SK-N-SH (cell line): ENCODE results near the gene SLC3A2. TPM values are rescaled to one million over a fixed set of nuclear protein-coding genes. Genes with fewer than 3 reads are reported as not detected.

ENCODE experiments used
- CTCF ChIA-PET: fragments of 300-600, 350-600 bp; formaldehyde crosslinking; extraction: SDS; loops from one replicate; lab custom pipeline; 2021; lab: Yijun Ruan, JAX
- POLR2A ChIA-PET: fragments of 350-600 bp; sonication (Branson Sonifier 250); formaldehyde crosslinking; extraction: SDS; loops from one replicate; lab custom pipeline; 2020; ENCODE audit warnings: antibody characterized with exemption, inconsistent platforms; lab: Yijun Ruan, JAX
- DNase-seq: peaks from one replicate; pipeline ENCODE4 v3.0.0; 2012
- H2AFZ ChIP-seq: fragments of 200-600 bp; sonication (generic); 2 replicates; pipeline ENCODE4 v1.8.1; 2016; ENCODE audit warnings: antibody characterized with exemption, mild to moderate bottlenecking, low read depth
- H3F3A ChIP-seq: fragments of 200-600 bp; sonication (generic); replicated peaks from 2 replicates; pipeline ENCODE3; 2016; ENCODE audit warnings: antibody characterized with exemption, mild to moderate bottlenecking; ENCODE audit not compliant: insufficient read depth
- H3K27ac ChIP-seq, 2 experiments: fragments of 200-500 bp in 1 of 2; fragments of 200-600 bp in 1 of 2; sonication (Bioruptor generic) in 1 of 2; sonication (generic), shearing (Covaris generic) in 1 of 2; 2 replicates each; pipeline versions ENCODE4 v1.5.1 to v1.6.1; 2014 to 2016; ENCODE audit warnings: low read depth in 2 of 2, inconsistent platforms in 1 of 2, low read length in 1 of 2, mild to moderate bottlenecking in 1 of 2, mixed read lengths in 1 of 2
- H3K27me3 ChIP-seq: fragments of 200-600 bp; sonication (generic), shearing (Covaris generic); 2 replicates; pipeline ENCODE4 v1.6.1; 2016; ENCODE audit warnings: mixed run types; ENCODE audit not compliant: insufficient read depth
- H3K36me3 ChIP-seq, 2 experiments: fragments of 200-500 bp in 1 of 2; fragments of 200-600 bp in 1 of 2; sonication (Bioruptor generic) in 1 of 2; sonication (generic) in 1 of 2; replicated peaks in 1 of 2; 2 replicates each; pipeline versions ENCODE3 to v1.5.1; 2014 to 2016; ENCODE audit warnings: low read length in 1 of 2, mild to moderate bottlenecking in 1 of 2; ENCODE audit not compliant: insufficient read depth in 2 of 2, control insufficient read depth in 1 of 2
- H3K4me1 ChIP-seq, 2 experiments: fragments of 200-500 bp in 1 of 2; fragments of 200-600 bp in 1 of 2; sonication (Bioruptor generic) in 1 of 2; sonication (generic), shearing (Covaris generic) in 1 of 2; 2 replicates each; pipeline versions ENCODE4 v1.5.1 to v1.6.1; 2014 to 2016; ENCODE audit warnings: low read depth in 1 of 2, low read length in 1 of 2, mixed run types in 1 of 2; ENCODE audit not compliant: insufficient read depth in 2 of 2, control insufficient read depth in 1 of 2
- H3K4me2 ChIP-seq: fragments of 200-600 bp; sonication (generic), shearing (Covaris generic); 2 replicates; pipeline ENCODE4 v1.6.1; 2017; ENCODE audit warnings: mixed run types
- H3K4me3 ChIP-seq, 2 experiments: fragments of 200-500 bp in 1 of 2; fragments of 200-600 bp in 1 of 2; sonication (Bioruptor generic) in 1 of 2; sonication (generic), shearing (Covaris generic) in 1 of 2; 2 replicates each; pipeline versions ENCODE4 v1.5.1 to v1.8.1; 2014 to 2016; ENCODE audit warnings: low read depth in 2 of 2, inconsistent platforms in 1 of 2, low read length in 1 of 2, mild to moderate bottlenecking in 1 of 2, mixed read lengths in 1 of 2, moderate library complexity in 1 of 2
- H3K79me2 ChIP-seq: fragments of 200-600 bp; sonication (generic); 2 replicates; pipeline ENCODE4 v1.8.1; 2017; ENCODE audit warnings: mild to moderate bottlenecking; ENCODE audit not compliant: insufficient read depth
- H3K9ac ChIP-seq: fragments of 200-600 bp; sonication (generic); 2 replicates; pipeline ENCODE4 v1.6.1; 2017; ENCODE audit warnings: mixed run types
- H3K9me2 ChIP-seq: fragments of 200-600 bp; sonication (generic); 2 replicates; pipeline ENCODE4 v1.6.1; 2017; ENCODE audit warnings: mixed run types
- H3K9me3 ChIP-seq: fragments of 200-600 bp; sonication (generic); 2 replicates; pipeline ENCODE4 v1.6.1; 2017; ENCODE audit warnings: mixed run types, mild to moderate bottlenecking, moderate library complexity
- H4K20me1 ChIP-seq: fragments of 200-600 bp; sonication (generic); 2 replicates; pipeline ENCODE4 v1.6.1; 2017; ENCODE audit warnings: mild to moderate bottlenecking, mixed run types; ENCODE audit not compliant: insufficient read depth
- CHD2 ChIP-seq: fragments of 150-350 bp; IDR thresholded peaks from 2 replicates; pipeline ENCODE4 v1.6.1; 2018; ENCODE audit warnings: low read length; ENCODE audit not compliant: partially characterized antibody
- CTCF ChIP-seq: fragments of 200-600 bp; sonication (generic); IDR thresholded peaks from 2 replicates; pipeline ENCODE4 v1.6.1; 2017; ENCODE audit warnings: antibody characterized with exemption, mild to moderate bottlenecking, moderate library complexity
- ELF1 ChIP-seq: IDR thresholded peaks from 2 replicates; pipeline ENCODE4 v1.4.0; 2012
- EP300 ChIP-seq, 2 experiments: IDR thresholded peaks; 2 replicates each; pipeline versions ENCODE4 v1.4.0 to v1.6.1; 2012; ENCODE audit warnings: borderline replicate concordance in 1 of 2, low read depth in 1 of 2, low read length in 1 of 2
- EZH2phosphoT487 ChIP-seq: fragments of 200-600 bp; sonication (generic); IDR thresholded peaks from 2 replicates; pipeline ENCODE4 v1.6.1; 2017; ENCODE audit warnings: low read depth, mixed run types, mild to moderate bottlenecking, antibody characterized with exemption, moderate library complexity, borderline replicate concordance
- FOSL2 ChIP-seq: IDR thresholded peaks from 2 replicates; pipeline ENCODE4 v1.4.0; 2012; ENCODE audit warnings: low read depth, mild to moderate bottlenecking, moderate library complexity, borderline replicate concordance
- FOXM1 ChIP-seq: IDR thresholded peaks from 2 replicates; pipeline ENCODE4 v1.4.0; 2012; ENCODE audit warnings: low read depth, mild to moderate bottlenecking
- GABPA ChIP-seq: IDR thresholded peaks from 2 replicates; pipeline ENCODE4 v1.4.0; 2012; ENCODE audit warnings: low read depth, mild to moderate bottlenecking
- GATA2 ChIP-seq: sonication (generic); formaldehyde crosslinking; IDR thresholded peaks from 2 replicates; pipeline ENCODE4 v1.5.0; 2020; ENCODE audit warnings: mild to moderate bottlenecking, missing genetic modification reagents
- JUND ChIP-seq: IDR thresholded peaks from 2 replicates; pipeline ENCODE4 v1.4.0; 2012
- MEF2A ChIP-seq: IDR thresholded peaks from 2 replicates; pipeline ENCODE4 v1.4.0; 2012; ENCODE audit warnings: low read depth, borderline replicate concordance
- MXI1 ChIP-seq: IDR thresholded peaks from 2 replicates; pipeline ENCODE4 v1.6.1; 2012; ENCODE audit warnings: mild to moderate bottlenecking, low read depth, low read length, improper control_type of control experiment
- NRF1 ChIP-seq: IDR thresholded peaks from 2 replicates; pipeline ENCODE4 v1.6.1; 2012; ENCODE audit warnings: low read depth, mild to moderate bottlenecking, low read length
- POLR2AphosphoS5 ChIP-seq: IDR thresholded peaks from 2 replicates; pipeline ENCODE4 v1.6.1; 2012; ENCODE audit warnings: low read depth, low read length
- RCOR1 ChIP-seq: fragments of 150-350 bp; IDR thresholded peaks from 2 replicates; pipeline ENCODE4 v1.6.1; 2017; ENCODE audit warnings: antibody characterized with exemption, low read length
- RFX5 ChIP-seq: IDR thresholded peaks from 2 replicates; pipeline ENCODE4 v1.6.1; 2012; ENCODE audit warnings: mild to moderate bottlenecking, improper control_type of control experiment, low read length
- SIN3A ChIP-seq: IDR thresholded peaks from 2 replicates; pipeline ENCODE4 v1.6.1; 2012; ENCODE audit warnings: low read depth, mild to moderate bottlenecking, low read length, moderate library complexity, borderline replicate concordance
- SMC3 ChIP-seq: IDR thresholded peaks from 2 replicates; pipeline ENCODE4 v1.6.1; 2012; ENCODE audit warnings: low read depth, low read length, improper control_type of control experiment
- TAF1 ChIP-seq: IDR thresholded peaks from 2 replicates; pipeline ENCODE4 v1.6.1; 2012; ENCODE audit warnings: low read depth, mild to moderate bottlenecking, low read length, moderate library complexity, borderline replicate concordance
- TEAD4 ChIP-seq: IDR thresholded peaks from 2 replicates; pipeline ENCODE4 v1.4.0; 2012; ENCODE audit warnings: mild to moderate bottlenecking, borderline replicate concordance; ENCODE audit not compliant: insufficient read depth
- YY1 ChIP-seq: IDR thresholded peaks from 2 replicates; pipeline ENCODE4 v1.4.0; 2012; ENCODE audit warnings: low read depth, mild to moderate bottlenecking
- WGBS: methylation state at CpG from one replicate; pipeline ENCODE4 v1.1.6; 2017; ENCODE audit warnings: low lambda C conversion rate; 5-methylcytosine and 5-hydroxymethylcytosine counted together
- polyA plus RNA-seq, 3 experiments: library from polyadenylated mRNA; depleted of rRNA; stranded (reverse); fragments of >200 nt; gene quantifications; 2 replicates each; pipeline ENCODE4 v1.2.3, GENCODE V29; 2012
- TF ChIP-seq, protein P1 (sequence below): IDR thresholded peaks from 2 replicates; pipeline ENCODE4 v1.6.1; 2012; ENCODE audit warnings: mild to moderate bottlenecking, low read depth, low read length, moderate library complexity
- TF ChIP-seq, protein P2 (sequence below): IDR thresholded peaks from 2 replicates; pipeline ENCODE4 v1.4.0; 2012; ENCODE audit warnings: low read depth, borderline replicate concordance
- TF ChIP-seq, protein P3 (sequence below): fragments of 150-350 bp; IDR thresholded peaks from 2 replicates; pipeline ENCODE4 v1.6.1; 2016; ENCODE audit warnings: mild to moderate bottlenecking, low read depth, low read length
- TF ChIP-seq, protein P4 (sequence below): IDR thresholded peaks from 2 replicates; pipeline ENCODE4 v1.4.0; 2012; ENCODE audit warnings: low read depth

SLC3A2 gene
- 212 and 308 TPM in 2 replicates for polyA plus RNA-seq (2012; rRNA removed)
- polyA plus RNA-seq (2012; cell fraction: cytosol; rRNA removed): 158 and 172 TPM in 2 replicates
- polyA plus RNA-seq (2012; cell fraction: nucleus; rRNA removed): 372 and 424 TPM in 2 replicates

- H3K9me3 ChIP-seq: no peaks in the 10 kb centered on the region
- peaks cover 64% of the 10 kb centered on the region for H3K79me2 ChIP-seq
- peak within 1 kb of the TSS; percentile 99 for H3K9ac ChIP-seq
- H3K4me1 ChIP-seq: peaks cover 32 to 44% of the 10 kb centered on the region in 2 experiments
- H3K27ac ChIP-seq: peak within 1 kb of the TSS; percentile 94 to 98
- peak within 1 kb of the TSS; percentile 82 to 91 for H3K4me3 ChIP-seq
- peaks cover 33% of the 10 kb centered on the region for H4K20me1 ChIP-seq
- ChIA-PET CTCF (interaction anchor here (0.6 to 9.5 kb wide), 32 partner anchors 8 to 235 kb away, joined by 3 to 76 read pairs (median 4); partner anchors contain the start of genes C11orf98, CSKMT, GANAB and POLR2G), POLR2A (interaction anchor here (0.6 to 3.3 kb wide), 13 partner anchors 9 to 209 kb away, joined by 3 to 34 read pairs (median 6); partner anchors contain the start of genes LBHD1, STX5, TMEM179B and UQCC3)
- no peaks in the 10 kb centered on the region for H3K9me2 ChIP-seq
- no peaks in the 10 kb centered on the region for H3K27me3 ChIP-seq
- DNase-seq: peak; percentile 89
- peak within 1 kb of the TSS; percentile 57; the same call in 1 of the 2 replicates for H2AFZ ChIP-seq
- peaks cover 33 to 46% of the 10 kb centered on the region in 2 experiments for H3K36me3 ChIP-seq
- 3% methylated on average over 18 of the region's 69 CpGs for WGBS
- H3K4me2 ChIP-seq: peak within 1 kb of the TSS; percentile 94
- H3F3A ChIP-seq: peaks cover 34% of the 10 kb centered on the region
- TF ChIP-seq GABPA (no peak), FOXM1 (0 out of 2 replicates have a peak, but pooled peaks have one; percentile 19), SMC3 (0 out of 2 replicates have a peak, but pooled peaks have one; percentile 33), YY1 (peak; percentile 83), RFX5 (no peak), JUND (no peak), ELF1 (no peak), EZH2phosphoT487 (no peak), MXI1 (peak; percentile 97), TAF1 (peak; percentile 96), CTCF (peak; percentile 67), FOSL2 (no peak), POLR2AphosphoS5 (peak; percentile 99), CHD2 (peak; percentile 92), TEAD4 (no peak), NRF1 (peak; percentile 17; the same call in 1 of the 2 replicates), SIN3A (peak; percentile 38), GATA2 (CRISPR knock-in tag) (no peak), RCOR1 (no peak), MEF2A (no peak), EP300 (IDR thresholded peaks at IDR 0.05; ENCODE audit: borderline replicate concordance in 1 of 2, low read depth in 1 of 2, low read length in 1 of 2) (no peak)
- TF ChIP-seq, protein P1, sequence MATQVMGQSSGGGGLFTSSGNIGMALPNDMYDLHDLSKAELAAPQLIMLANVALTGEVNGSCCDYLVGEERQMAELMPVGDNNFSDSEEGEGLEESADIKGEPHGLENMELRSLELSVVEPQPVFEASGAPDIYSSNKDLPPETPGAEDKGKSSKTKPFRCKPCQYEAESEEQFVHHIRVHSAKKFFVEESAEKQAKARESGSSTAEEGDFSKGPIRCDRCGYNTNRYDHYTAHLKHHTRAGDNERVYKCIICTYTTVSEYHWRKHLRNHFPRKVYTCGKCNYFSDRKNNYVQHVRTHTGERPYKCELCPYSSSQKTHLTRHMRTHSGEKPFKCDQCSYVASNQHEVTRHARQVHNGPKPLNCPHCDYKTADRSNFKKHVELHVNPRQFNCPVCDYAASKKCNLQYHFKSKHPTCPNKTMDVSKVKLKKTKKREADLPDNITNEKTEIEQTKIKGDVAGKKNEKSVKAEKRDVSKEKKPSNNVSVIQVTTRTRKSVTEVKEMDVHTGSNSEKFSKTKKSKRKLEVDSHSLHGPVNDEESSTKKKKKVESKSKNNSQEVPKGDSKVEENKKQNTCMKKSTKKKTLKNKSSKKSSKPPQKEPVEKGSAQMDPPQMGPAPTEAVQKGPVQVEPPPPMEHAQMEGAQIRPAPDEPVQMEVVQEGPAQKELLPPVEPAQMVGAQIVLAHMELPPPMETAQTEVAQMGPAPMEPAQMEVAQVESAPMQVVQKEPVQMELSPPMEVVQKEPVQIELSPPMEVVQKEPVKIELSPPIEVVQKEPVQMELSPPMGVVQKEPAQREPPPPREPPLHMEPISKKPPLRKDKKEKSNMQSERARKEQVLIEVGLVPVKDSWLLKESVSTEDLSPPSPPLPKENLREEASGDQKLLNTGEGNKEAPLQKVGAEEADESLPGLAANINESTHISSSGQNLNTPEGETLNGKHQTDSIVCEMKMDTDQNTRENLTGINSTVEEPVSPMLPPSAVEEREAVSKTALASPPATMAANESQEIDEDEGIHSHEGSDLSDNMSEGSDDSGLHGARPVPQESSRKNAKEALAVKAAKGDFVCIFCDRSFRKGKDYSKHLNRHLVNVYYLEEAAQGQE: 0 out of 2 replicates have a peak, but pooled peaks have one; percentile 32
- TF ChIP-seq, protein P2, sequence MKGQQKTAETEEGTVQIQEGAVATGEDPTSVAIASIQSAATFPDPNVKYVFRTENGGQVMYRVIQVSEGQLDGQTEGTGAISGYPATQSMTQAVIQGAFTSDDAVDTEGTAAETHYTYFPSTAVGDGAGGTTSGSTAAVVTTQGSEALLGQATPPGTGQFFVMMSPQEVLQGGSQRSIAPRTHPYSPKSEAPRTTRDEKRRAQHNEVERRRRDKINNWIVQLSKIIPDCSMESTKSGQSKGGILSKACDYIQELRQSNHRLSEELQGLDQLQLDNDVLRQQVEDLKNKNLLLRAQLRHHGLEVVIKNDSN: no peak
- TF ChIP-seq, protein P3, sequence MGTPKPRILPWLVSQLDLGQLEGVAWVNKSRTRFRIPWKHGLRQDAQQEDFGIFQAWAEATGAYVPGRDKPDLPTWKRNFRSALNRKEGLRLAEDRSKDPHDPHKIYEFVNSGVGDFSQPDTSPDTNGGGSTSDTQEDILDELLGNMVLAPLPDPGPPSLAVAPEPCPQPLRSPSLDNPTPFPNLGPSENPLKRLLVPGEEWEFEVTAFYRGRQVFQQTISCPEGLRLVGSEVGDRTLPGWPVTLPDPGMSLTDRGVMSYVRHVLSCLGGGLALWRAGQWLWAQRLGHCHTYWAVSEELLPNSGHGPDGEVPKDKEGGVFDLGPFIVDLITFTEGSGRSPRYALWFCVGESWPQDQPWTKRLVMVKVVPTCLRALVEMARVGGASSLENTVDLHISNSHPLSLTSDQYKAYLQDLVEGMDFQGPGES: no peak
- TF ChIP-seq, protein P4, sequence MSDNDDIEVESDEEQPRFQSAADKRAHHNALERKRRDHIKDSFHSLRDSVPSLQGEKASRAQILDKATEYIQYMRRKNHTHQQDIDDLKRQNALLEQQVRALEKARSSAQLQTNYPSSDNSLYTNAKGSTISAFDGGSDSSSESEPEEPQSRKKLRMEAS: peak; percentile 4; the same call in 1 of the 2 replicates
Observed at GRCh38 chr11:62880803-62881578, at the start of gene SLC3A2. SLC3A2 (plus strand) TSS chr11:62880896; CDS start chr11:62881024, 128 bp downstream.
